ENCODE data around the gene SSTR5.

- TF ChIP-seq EP300 (IDR thresholded peaks at IDR 0.05) (no peak), POLR2A (IDR thresholded peaks at IDR 0.05) (no peak), CTCF (IDR thresholded peaks at IDR 0.05) (no peak)
Observed at GRCh38 chr16:1113489-1113888, 40.9 kb downstream of the SSTR5 start.
